HepG2 (cell line): ENCODE measurements around the gene JUND. TPM values are rescaled to one million over a fixed set of nuclear protein-coding genes. Genes with fewer than 3 reads are reported as not detected.

ENCODE experiments used
- BCL6 ChIP-seq: IDR thresholded peaks from 2 replicates; pipeline ENCODE4 v1.6.1; 2016; ENCODE audit warnings: missing genetic modification reagents, missing compliant biosample characterization
- CBX5 ChIP-seq: sonication (generic); formaldehyde crosslinking; IDR thresholded peaks from 2 replicates; pipeline ENCODE4 v1.4.0; 2020; ENCODE audit warnings: missing genetic modification reagents, borderline replicate concordance
- MBNL3 ChIP-seq: fragments of 250-450 bp; sonication (Bioruptor Pico); conservative IDR thresholded peaks from 2 replicates; pipeline ENCODE4 v1.8.0; 2022; ENCODE audit warnings: mild to moderate bottlenecking, inconsistent platforms
- MYC ChIP-seq: sonication (generic); formaldehyde crosslinking; IDR thresholded peaks from 2 replicates; pipeline ENCODE4 v1.9.0; 2021; ENCODE audit warnings: missing genetic modification reagents, borderline replicate concordance
- NFATC3 ChIP-seq: sonication (generic); formaldehyde crosslinking; IDR thresholded peaks from 2 replicates; pipeline ENCODE4 v1.5.1; 2020; ENCODE audit warnings: mild to moderate bottlenecking, missing genetic modification reagents
- NFKB2 ChIP-seq: sonication (generic); formaldehyde crosslinking; IDR thresholded peaks from 2 replicates; pipeline ENCODE4 v1.4.0; 2020; ENCODE audit warnings: missing genetic modification reagents, borderline replicate concordance
- NR2F2 ChIP-seq: IDR thresholded peaks from 2 replicates; pipeline ENCODE4 v1.6.1; 2012; ENCODE audit warnings: low read depth, inconsistent platforms, borderline replicate concordance
- RARA ChIP-seq: IDR thresholded peaks from 2 replicates; pipeline ENCODE4 v1.6.1; 2016; ENCODE audit warnings: missing genetic modification reagents, missing compliant biosample characterization
- REPIN1 ChIP-seq: sonication (generic); formaldehyde crosslinking; IDR thresholded peaks from 2 replicates; pipeline ENCODE4 v1.8.0; 2022; ENCODE audit warnings: missing genetic modification reagents, low read depth, mild to moderate bottlenecking, borderline replicate concordance
- TARDBP ChIP-seq: sonication (generic); formaldehyde crosslinking; IDR thresholded peaks from 2 replicates; pipeline ENCODE4 v1.8.0; 2022; ENCODE audit warnings: mild to moderate bottlenecking, missing genetic modification reagents
- ZFP36 ChIP-seq: fragments of 150-350 bp; IDR thresholded peaks from 2 replicates; pipeline ENCODE4 v1.6.1; 2018; ENCODE audit warnings: borderline replicate concordance, low read length, low read depth; ENCODE audit not compliant: partially characterized antibody
- ZNF350 ChIP-seq: sonication (generic); formaldehyde crosslinking; IDR thresholded peaks from 2 replicates; pipeline ENCODE4 v1.4.0; 2020; ENCODE audit warnings: mild to moderate bottlenecking, low read depth, missing genetic modification reagents, borderline replicate concordance
- ZNF354B ChIP-seq: sonication (generic); formaldehyde crosslinking; IDR thresholded peaks from 2 replicates; pipeline ENCODE4 v1.8.0; 2022; ENCODE audit warnings: mild to moderate bottlenecking, missing genetic modification reagents
- ZNF737 ChIP-seq: sonication (generic); formaldehyde crosslinking; IDR thresholded peaks from 2 replicates; pipeline ENCODE4 v1.5.0; 2020; ENCODE audit warnings: missing genetic modification reagents, mild to moderate bottlenecking, borderline replicate concordance
- ZNF788 ChIP-seq: sonication (generic); formaldehyde crosslinking; IDR thresholded peaks from 2 replicates; pipeline ENCODE4 v1.5.0; 2020; ENCODE audit warnings: mild to moderate bottlenecking, missing genetic modification reagents, borderline replicate concordance
- polyA plus RNA-seq, 8 experiments: library from polyadenylated mRNA; depleted of rRNA in 3 of 8; stranded (reverse) in 7 of 8; unstranded in 1 of 8; fragments of >200 nt; fragmentation: Illumina TruSeq in 4 of 8; extraction: Trizol in 4 of 8; gene quantifications; 2 replicates each; pipeline versions ENCODE4 v1.2.1 to v1.2.3, GENCODE V29; 2011 to 2016; ENCODE audit warnings: low read depth in 4 of 8, missing spikeins in 1 of 8, mixed read lengths in 1 of 8; ENCODE audit not compliant: insufficient read depth in 1 of 8
- total RNA-seq, 5 experiments: library from RNA; depleted of rRNA; stranded (reverse); fragments of >200 nt; fragmentation: Illumina TruSeq; extraction: Trizol; gene quantifications; 2 replicates each; pipeline ENCODE4 v1.2.3, GENCODE V29; 2016; ENCODE audit warnings: low read depth in 1 of 5
- TF ChIP-seq, protein P1 (sequence below): sonication (generic); formaldehyde crosslinking; IDR thresholded peaks from 2 replicates; pipeline ENCODE4 v1.4.0; 2020; ENCODE audit warnings: mild to moderate bottlenecking, missing genetic modification reagents
- TF ChIP-seq, protein P2 (sequence below): IDR thresholded peaks from 2 replicates; pipeline ENCODE4 v1.6.1; 2016
- TF ChIP-seq, protein P3 (sequence below): sonication (generic); formaldehyde crosslinking; IDR thresholded peaks from 2 replicates; pipeline ENCODE4 v1.5.0; 2020; ENCODE audit warnings: mild to moderate bottlenecking, missing genetic modification reagents

Gene JUND
- total and polyA plus RNA-seq, 2 of the 13 experiments (the other 11 are each of a cell fraction or from before 2014, with no cell fraction given): 41.2 to 59.8 TPM

DNA sequence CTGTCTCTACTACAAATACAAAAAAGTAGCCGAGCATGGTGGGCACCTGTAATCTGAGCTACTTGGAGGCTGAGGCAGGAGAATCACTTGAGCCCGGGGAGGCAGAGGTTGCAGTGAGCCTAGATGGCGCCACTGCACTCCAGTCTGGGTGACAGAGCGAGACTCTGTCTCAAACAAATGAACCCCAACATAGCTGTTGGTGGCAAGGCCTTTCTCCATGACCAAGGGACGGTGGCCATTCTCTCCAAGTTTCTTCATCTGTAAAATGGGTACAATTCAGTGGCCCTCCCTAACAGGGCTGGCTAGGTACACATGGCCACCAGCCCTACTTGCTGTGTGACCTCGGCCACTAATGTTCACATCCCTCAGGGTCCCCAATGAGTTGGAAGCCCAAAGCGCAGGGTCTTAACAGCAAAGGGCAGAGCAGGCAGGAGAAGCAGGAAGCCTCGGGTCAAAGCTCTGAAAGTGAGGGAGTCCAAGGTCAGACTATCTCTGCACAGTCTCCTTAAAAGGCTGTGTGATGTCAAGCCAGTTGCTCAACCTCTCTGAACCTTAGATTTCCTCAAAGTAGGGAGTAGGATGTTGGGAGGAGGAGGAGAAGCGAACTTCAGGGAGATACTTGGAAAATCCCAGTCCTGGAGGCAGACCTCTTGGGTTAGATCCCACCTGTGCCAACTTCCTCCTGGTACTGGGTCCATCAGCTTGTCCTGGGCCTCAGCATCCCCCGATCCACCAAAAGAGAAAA is 2.7 kb downstream of the JUND start (continued):
- TF ChIP-seq, protein P1, sequence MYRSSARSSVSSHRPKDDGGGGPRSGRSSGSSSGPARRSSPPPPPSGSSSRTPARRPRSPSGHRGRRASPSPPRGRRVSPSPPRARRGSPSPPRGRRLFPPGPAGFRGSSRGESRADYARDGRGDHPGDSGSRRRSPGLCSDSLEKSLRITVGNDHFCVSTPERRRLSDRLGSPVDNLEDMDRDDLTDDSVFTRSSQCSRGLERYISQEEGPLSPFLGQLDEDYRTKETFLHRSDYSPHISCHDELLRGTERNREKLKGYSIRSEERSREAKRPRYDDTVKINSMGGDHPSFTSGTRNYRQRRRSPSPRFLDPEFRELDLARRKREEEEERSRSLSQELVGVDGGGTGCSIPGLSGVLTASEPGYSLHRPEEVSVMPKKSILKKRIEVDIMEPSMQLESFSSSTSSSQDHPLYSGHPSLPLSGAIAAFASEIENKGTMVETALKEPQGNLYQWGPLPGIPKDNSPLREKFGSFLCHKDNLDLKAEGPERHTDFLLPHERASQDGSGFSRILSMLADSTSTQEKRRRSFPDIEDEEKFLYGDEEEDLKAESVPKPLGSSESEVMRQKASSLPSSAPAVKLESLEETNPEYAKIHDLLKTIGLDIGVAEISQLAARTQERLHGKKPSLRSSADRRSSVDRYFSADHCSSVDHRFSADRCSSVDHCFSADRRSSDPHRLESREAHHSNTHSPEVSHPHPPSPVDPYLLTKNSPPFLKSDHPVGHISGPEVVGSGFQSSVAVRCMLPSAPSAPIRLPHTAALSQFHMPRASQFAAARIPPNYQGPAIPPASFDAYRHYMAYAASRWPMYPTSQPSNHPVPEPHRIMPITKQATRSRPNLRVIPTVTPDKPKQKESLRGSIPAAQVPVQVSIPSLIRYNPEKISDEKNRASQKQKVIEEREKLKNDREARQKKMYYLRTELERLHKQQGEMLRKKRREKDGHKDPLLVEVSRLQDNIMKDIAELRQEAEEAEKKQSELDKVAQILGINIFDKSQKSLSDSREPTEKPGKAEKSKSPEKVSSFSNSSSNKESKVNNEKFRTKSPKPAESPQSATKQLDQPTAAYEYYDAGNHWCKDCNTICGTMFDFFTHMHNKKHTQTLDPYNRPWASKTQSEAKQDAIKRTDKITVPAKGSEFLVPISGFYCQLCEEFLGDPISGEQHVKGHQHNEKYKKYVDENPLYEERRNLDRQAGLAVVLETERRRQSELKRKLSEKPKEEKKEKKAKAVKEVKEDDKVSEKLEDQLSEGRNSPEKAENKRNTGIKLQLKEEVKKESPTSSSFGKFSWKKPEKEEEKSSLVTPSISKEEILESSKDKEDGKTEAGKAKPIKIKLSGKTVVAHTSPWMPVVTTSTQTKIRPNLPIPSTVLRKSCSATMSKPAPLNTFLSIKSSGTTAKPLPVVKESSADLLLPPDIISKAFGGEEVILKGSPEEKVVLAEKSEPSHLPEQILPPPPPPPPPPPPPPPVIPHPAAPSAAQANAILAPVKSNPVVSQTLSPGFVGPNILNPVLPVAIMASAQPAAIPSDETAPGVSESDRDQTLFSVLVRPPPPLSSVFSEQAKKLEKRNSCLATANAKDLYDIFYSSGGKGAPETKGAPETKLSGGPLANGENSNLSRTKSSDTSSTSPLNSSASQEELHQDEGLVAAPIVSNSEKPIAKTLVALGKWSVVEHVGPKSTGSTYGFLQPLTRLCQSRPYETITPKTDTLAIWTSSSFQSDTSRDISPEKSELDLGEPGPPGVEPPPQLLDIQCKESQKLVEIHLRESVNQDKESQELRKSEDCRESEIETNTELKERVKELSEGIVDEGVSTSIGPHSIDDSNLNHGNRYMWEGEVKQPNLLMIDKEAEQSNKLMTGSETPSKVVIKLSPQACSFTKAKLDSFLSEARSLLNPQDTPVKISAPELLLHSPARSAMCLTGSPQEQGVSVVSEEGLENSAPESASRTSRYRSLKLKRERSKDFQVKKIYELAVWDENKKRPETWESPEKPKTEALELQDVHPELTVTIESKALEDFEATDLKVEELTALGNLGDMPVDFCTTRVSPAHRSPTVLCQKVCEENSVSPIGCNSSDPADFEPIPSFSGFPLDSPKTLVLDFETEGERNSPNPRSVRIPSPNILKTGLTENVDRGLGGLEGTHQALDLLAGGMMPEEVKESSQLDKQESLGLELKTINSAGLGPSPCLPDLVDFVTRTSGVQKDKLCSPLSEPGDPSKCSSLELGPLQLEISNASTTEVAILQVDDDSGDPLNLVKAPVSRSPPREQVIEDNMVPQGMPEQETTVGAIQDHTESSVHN (CRISPR knock-in tag): 0 out of 2 replicates have a peak, but pooled peaks have one; percentile 2
- TF ChIP-seq TARDBP (CRISPR knock-in tag) (0 out of 2 replicates have a peak, but pooled peaks have one; percentile 40), NR2F2 (no peak), MBNL3 (CRISPR knock-in tag) (no peak), CBX5 (CRISPR knock-in tag) (0 out of 2 replicates have a peak, but pooled peaks have one; percentile 28), BCL6 (CRISPR knock-in tag) (no peak), ZNF354B (CRISPR knock-in tag) (no peak), REPIN1 (CRISPR knock-in tag) (0 out of 2 replicates have a peak, but pooled peaks have one; percentile 23), MYC (no peak), ZNF350 (CRISPR knock-in tag) (peak; percentile 13; the same call in 1 of the 2 replicates), ZNF788 (CRISPR knock-in tag) (0 out of 2 replicates have a peak, but pooled peaks have one; percentile 34), ZFP36 (peak; percentile 67), NFATC3 (CRISPR knock-in tag) (no peak), NFKB2 (CRISPR knock-in tag) (0 out of 2 replicates have a peak, but pooled peaks have one; percentile 7), RARA (no peak), ZNF737 (CRISPR knock-in tag) (no peak)
- TF ChIP-seq, protein P2, sequence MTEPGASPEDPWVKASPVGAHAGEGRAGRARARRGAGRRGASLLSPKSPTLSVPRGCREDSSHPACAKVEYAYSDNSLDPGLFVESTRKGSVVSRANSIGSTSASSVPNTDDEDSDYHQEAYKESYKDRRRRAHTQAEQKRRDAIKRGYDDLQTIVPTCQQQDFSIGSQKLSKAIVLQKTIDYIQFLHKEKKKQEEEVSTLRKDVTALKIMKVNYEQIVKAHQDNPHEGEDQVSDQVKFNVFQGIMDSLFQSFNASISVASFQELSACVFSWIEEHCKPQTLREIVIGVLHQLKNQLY: no peak
- TF ChIP-seq, protein P3, sequence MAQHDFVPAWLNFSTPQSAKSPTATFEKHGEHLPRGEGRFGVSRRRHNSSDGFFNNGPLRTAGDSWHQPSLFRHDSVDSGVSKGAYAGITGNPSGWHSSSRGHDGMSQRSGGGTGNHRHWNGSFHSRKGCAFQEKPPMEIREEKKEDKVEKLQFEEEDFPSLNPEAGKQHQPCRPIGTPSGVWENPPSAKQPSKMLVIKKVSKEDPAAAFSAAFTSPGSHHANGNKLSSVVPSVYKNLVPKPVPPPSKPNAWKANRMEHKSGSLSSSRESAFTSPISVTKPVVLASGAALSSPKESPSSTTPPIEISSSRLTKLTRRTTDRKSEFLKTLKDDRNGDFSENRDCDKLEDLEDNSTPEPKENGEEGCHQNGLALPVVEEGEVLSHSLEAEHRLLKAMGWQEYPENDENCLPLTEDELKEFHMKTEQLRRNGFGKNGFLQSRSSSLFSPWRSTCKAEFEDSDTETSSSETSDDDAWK (CRISPR knock-in tag): no peak
